CD4-positive, alpha-beta memory T cell (primary cell): ENCODE measurements around the gene MLKL. TPM values are rescaled to one million over a fixed set of nuclear protein-coding genes. Genes with fewer than 3 reads are reported as not detected.

Experiments
- CTCF ChIA-PET: fragments of 350-600 bp; sonication (Branson Sonifier 250); formaldehyde crosslinking; loops from one replicate; lab custom pipeline; 2021; ENCODE audit warnings: inconsistent platforms; ENCODE audit not compliant: partially characterized antibody; lab: Charles Lee
- POLR2A ChIA-PET: fragments of 350-600 bp; sonication (Branson Sonifier 250); formaldehyde crosslinking; loops from one replicate; lab custom pipeline; 2021; ENCODE audit not compliant: partially characterized antibody; lab: Charles Lee
- DNase-seq, 5 donors: peaks; one replicate each; pipeline versions ENCODE4 v3.0.0 to v3.0.0-alpha.2; 2020 to 2022; ENCODE audit warnings: mixed read lengths in 1 of 5
- H3K27ac ChIP-seq: one replicate; pipeline ENCODE4 v1.7.0; 2013; ENCODE audit warnings: low read depth, low read length
- H3K27me3 ChIP-seq: 2 replicates; pipeline ENCODE4 v1.7.0; 2013; ENCODE audit warnings: mild to moderate bottlenecking, low read length, moderate library complexity; ENCODE audit not compliant: insufficient read depth
- H3K36me3 ChIP-seq: 2 replicates; pipeline ENCODE4 v1.7.0; 2013; ENCODE audit warnings: mild to moderate bottlenecking, low read length, moderate library complexity; ENCODE audit not compliant: insufficient read depth
- H3K4me1 ChIP-seq: 2 replicates; pipeline ENCODE4 v1.7.0; 2013; ENCODE audit warnings: mild to moderate bottlenecking, low read length, moderate library complexity; ENCODE audit not compliant: insufficient read depth
- H3K4me3 ChIP-seq, 2 donors: one replicate each; pipeline ENCODE4 v1.7.0; 2013; ENCODE audit warnings: low read length in 2 of 2, mild to moderate bottlenecking in 1 of 2
- H3K9me3 ChIP-seq, 2 donors: one replicate each; pipeline ENCODE4 v1.7.0; 2013; ENCODE audit warnings: low read length in 2 of 2, control low read depth in 1 of 2; ENCODE audit not compliant: control insufficient read depth in 1 of 2
- H3K27ac Mint-ChIP-seq, 7 donors: one replicate each; pipeline ENCODE4 v1.8.0; 2020 to 2021; ENCODE audit warnings: mixed read lengths in 7 of 7, mild to moderate bottlenecking in 6 of 7, inconsistent platforms in 3 of 7, moderate library complexity in 3 of 7
- H3K27me3 Mint-ChIP-seq, 2 donors: one replicate each; pipeline ENCODE4 v1.8.0; 2020 to 2021; ENCODE audit warnings: mixed read lengths in 2 of 2
- H3K36me3 Mint-ChIP-seq, 2 donors: one replicate each; pipeline ENCODE4 v1.8.0; 2020 to 2021; ENCODE audit warnings: mixed read lengths in 2 of 2, inconsistent platforms in 1 of 2, mild to moderate bottlenecking in 1 of 2
- H3K4me1 Mint-ChIP-seq, 4 donors: one replicate each; pipeline ENCODE4 v1.8.0; 2020 to 2021; ENCODE audit warnings: mixed read lengths in 4 of 4, mild to moderate bottlenecking in 1 of 4
- H3K4me3 Mint-ChIP-seq, 8 donors: one replicate each; pipeline ENCODE4 v1.8.0; 2020 to 2021; ENCODE audit warnings: mixed read lengths in 8 of 8, mild to moderate bottlenecking in 7 of 8, moderate library complexity in 6 of 8, inconsistent platforms in 3 of 8
- H3K9me3 Mint-ChIP-seq, 8 donors: one replicate each; pipeline ENCODE4 v1.8.0; 2020 to 2021; ENCODE audit warnings: mixed read lengths in 8 of 8, mild to moderate bottlenecking in 5 of 8, inconsistent platforms in 3 of 8, moderate library complexity in 1 of 8
- intact Hi-C: fragments of 100-400 bp; cut with micrococcal nuclease; formaldehyde crosslinking; loops from one replicate; pipeline ENCODE4 v1.15.1; 2023
- polyA plus RNA-seq, 2 donors: library from polyadenylated mRNA; unstranded; fragments of 300-500 nt; fragmentation: Illumina TruSeq; gene quantifications; one replicate each; pipeline ENCODE4 v1.2.3, GENCODE V29; 2021
- total RNA-seq, 2 experiments: library from RNA; stranded (reverse); gene quantifications; one replicate each; pipeline ENCODE4 v1.2.3, GENCODE V29; 2021

The MLKL gene
- total and polyA plus RNA-seq, 4 experiments from 2014 or later, result 12.5 to 40.6 (median 29.2) TPM

DNA sequence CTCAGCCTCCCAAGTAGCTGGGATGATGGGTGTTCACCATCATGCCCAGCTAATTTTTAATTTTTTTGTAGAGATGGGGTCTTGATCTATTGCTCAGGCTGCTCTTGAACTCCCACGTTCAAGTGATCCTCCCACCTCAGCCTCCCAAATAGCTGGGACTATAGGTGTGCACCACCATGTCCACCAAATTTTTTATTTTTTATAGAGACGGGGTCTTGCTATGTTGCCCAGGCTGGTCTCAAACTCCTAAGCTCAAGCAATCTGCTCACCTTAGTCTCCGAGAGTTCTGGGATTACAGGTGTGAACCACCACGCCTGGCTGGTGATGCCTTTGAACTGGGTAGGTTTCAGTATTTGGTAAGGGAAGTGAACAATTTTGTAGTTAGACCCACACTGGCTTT lies 43.9 kb upstream of the MLKL start:
- Histone ChIP-seq H3K9me3 (no peaks in the 10 kb centered on the region), H3K27me3 (no peaks in the 10 kb centered on the region), H3K4me1 (no peaks in the 10 kb centered on the region), H3K27ac (no peak overlapping the region), H3K4me3 (no peak overlapping the region), H3K36me3 (no peaks in the 10 kb centered on the region)
- Mint-ChIP-seq H3K27me3 (peaks cover 0 to 3% of the 10 kb centered on the region in 2 donors), H3K4me3 (no peak overlapping the region), H3K4me1 (no peaks in the 10 kb centered on the region), H3K36me3 (no peaks in the 10 kb centered on the region), H3K9me3 (no peaks in the 10 kb centered on the region), H3K27ac (peak overlapping the region in 1 of 7 donors; percentile 22)
- ChIA-PET CTCF (no interaction called here), POLR2A (no interaction called here)
- no peak for DNase-seq
- intact Hi-C loops, result no loop called here

GRCh38 chr16:74743668-74744299 lies 43.1 kb upstream of the MLKL start:
- CTCF ChIA-PET, result no interaction called here
- POLR2A ChIA-PET, result no interaction called here

DNA sequence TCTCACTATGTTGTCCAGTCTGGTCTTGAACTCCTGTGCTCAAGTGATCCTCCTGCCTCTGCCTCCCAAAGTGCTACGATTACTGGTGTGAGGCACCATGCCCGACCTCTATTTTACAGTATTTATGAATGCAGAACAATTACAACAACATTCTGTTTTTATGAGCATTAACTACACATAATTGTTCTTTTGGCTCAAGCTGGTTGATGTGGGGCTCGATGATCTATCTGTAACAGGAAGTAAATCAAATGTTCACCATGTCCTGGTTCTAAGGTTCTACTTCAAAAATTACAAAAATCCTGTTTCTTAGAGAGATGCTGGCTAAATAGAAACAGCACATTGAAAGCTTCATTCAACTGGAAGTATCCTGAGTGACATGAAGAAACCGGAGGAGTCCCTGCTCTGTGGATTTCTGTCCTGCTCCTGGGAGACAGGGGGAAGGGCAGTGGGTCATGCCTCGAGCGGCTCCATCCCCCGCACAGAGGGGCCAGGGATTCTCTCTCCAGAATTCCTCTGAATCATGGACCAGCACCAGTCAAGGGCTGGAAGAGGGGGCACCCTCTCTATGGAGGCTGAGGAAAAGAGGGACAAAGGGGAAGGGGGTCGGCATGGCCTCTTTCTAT lies 42.5 kb upstream of the MLKL start:
- Mint-ChIP-seq H3K36me3 (no peaks in the 10 kb centered on the region), H3K27me3 (peaks cover 0 to 3% of the 10 kb centered on the region in 2 donors), H3K4me1 (no peaks in the 10 kb centered on the region), H3K27ac (no peak overlapping the region), H3K9me3 (no peaks in the 10 kb centered on the region), H3K4me3 (no peak overlapping the region)
- ChIA-PET CTCF (no interaction called here), POLR2A (no interaction called here)
- no peaks in the 10 kb centered on the region for H3K9me3 ChIP-seq
- no peak overlapping the region for H3K27ac ChIP-seq
- intact Hi-C loops, result no loop called here
- no peaks in the 10 kb centered on the region for H3K36me3 ChIP-seq
- no peak for DNase-seq
- no peaks in the 10 kb centered on the region for H3K27me3 ChIP-seq
- H3K4me3 ChIP-seq, result no peak overlapping the region
- H3K4me1 ChIP-seq, result no peaks in the 10 kb centered on the region

More at GRCh38 chr16:74743668-74744299, 43.1 kb upstream of the MLKL start:
- no peaks in the 10 kb centered on the region for H3K27me3 ChIP-seq
- Mint-ChIP-seq H3K27ac (no peak overlapping the region), H3K27me3 (peaks cover 0 to 3% of the 10 kb centered on the region in 2 donors), H3K36me3 (no peaks in the 10 kb centered on the region), H3K4me1 (no peaks in the 10 kb centered on the region), H3K9me3 (no peaks in the 10 kb centered on the region), H3K4me3 (no peak overlapping the region)
- intact Hi-C loops, result no loop called here
- no peak overlapping the region for H3K27ac ChIP-seq
- no peak for DNase-seq
- H3K36me3 ChIP-seq, result no peaks in the 10 kb centered on the region
- no peaks in the 10 kb centered on the region for H3K4me1 ChIP-seq
- H3K4me3 ChIP-seq, result no peak overlapping the region
- H3K9me3 ChIP-seq, result no peaks in the 10 kb centered on the region

DNA sequence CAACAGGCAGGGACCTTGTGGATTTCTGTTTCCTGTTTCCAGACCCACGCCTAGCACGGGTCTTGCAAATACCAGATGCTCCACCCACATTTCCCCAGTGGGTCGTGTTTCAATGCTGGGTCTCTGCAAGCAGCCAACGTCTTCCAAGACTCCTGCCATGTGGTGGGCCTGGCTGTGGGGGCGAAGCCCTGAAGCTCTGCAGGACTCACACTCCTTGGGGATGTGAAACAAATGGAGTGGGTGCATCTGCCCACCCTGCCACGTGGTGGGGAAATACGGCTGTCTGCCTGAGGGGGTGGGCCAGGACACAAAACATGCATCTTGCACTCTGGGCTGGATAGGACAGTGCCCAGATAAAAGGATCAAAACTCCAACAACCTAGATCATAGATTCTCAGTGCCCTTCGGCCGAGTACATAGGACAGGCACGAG lies 41.4 kb upstream of the MLKL start:
- Histone ChIP-seq H3K9me3 (no peaks in the 10 kb centered on the region), H3K27me3 (no peaks in the 10 kb centered on the region), H3K4me1 (no peaks in the 10 kb centered on the region), H3K4me3 (no peak overlapping the region), H3K27ac (no peak overlapping the region), H3K36me3 (no peaks in the 10 kb centered on the region)
- Mint-ChIP-seq H3K27me3 (peaks cover 0 to 5% of the 10 kb centered on the region in 2 donors), H3K9me3 (no peaks in the 10 kb centered on the region), H3K36me3 (no peaks in the 10 kb centered on the region), H3K4me3 (no peak overlapping the region), H3K27ac (no peak overlapping the region), H3K4me1 (no peaks in the 10 kb centered on the region)
- ChIA-PET POLR2A (no interaction called here), CTCF (no interaction called here)
- intact Hi-C loops, result no loop called here
- DNase-seq, result no peak

DNA sequence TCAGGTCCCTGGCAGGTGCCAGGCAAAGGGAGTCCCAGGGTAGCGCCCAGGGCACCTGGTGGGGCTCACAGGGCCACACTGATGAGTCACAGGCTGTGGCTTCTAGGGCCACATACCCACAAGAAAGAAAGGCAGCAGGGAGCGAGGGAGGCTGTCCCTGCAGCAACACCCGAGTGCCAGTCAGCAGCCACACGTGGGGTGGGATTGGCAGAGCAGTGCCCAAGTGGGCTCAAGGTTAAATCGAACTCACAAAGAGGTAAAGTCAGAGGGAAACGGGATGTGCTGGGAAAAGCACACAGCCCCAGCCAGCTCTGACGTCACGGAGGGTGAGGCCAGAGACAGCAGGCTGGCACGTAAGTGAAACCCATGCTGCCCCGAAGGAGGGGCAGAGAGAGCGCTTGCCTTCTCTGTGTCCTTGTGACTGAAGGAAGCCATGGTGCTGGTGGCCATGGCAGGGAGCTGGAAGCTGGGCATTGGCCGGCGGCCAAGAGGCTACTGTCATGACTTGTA lies 40.2 kb upstream of the MLKL start:
- peaks cover 0 to 5% of the 10 kb centered on the region in 2 donors for H3K27me3 Mint-ChIP-seq
- Histone ChIP-seq H3K27ac (no peak overlapping the region), H3K4me3 (no peak overlapping the region), H3K9me3 (no peaks in the 10 kb centered on the region), H3K27me3 (no peaks in the 10 kb centered on the region), H3K36me3 (no peaks in the 10 kb centered on the region), H3K4me1 (no peaks in the 10 kb centered on the region)
- POLR2A ChIA-PET, result no interaction called here
- H3K36me3 Mint-ChIP-seq, result no peaks in the 10 kb centered on the region
- H3K4me1 Mint-ChIP-seq, result no peaks in the 10 kb centered on the region
- H3K4me3 Mint-ChIP-seq, result no peak overlapping the region
- H3K9me3 Mint-ChIP-seq, result no peaks in the 10 kb centered on the region
- no peak for DNase-seq
- CTCF ChIA-PET, result no interaction called here
- intact Hi-C loops, result no loop called here
- H3K27ac Mint-ChIP-seq, result no peak overlapping the region

GRCh38 chr16:74739275-74739674 lies 38.6 kb upstream of the MLKL start:
- H3K9me3 ChIP-seq, result no peaks in the 10 kb centered on the region
- H3K4me1 ChIP-seq, result no peaks in the 10 kb centered on the region
- Mint-ChIP-seq H3K4me1 (no peaks in the 10 kb centered on the region), H3K36me3 (no peaks in the 10 kb centered on the region), H3K9me3 (no peaks in the 10 kb centered on the region), H3K27me3 (peaks cover 0 to 5% of the 10 kb centered on the region in 2 donors), H3K27ac (no peak overlapping the region), H3K4me3 (no peak overlapping the region)
- no peak for DNase-seq
- no peak overlapping the region for H3K4me3 ChIP-seq
- H3K27me3 ChIP-seq, result peaks cover 4% of the 10 kb centered on the region
- POLR2A ChIA-PET, result no interaction called here
- CTCF ChIA-PET, result no interaction called here
- H3K27ac ChIP-seq, result no peak overlapping the region
- intact Hi-C loops, result no loop called here
- H3K36me3 ChIP-seq, result no peaks in the 10 kb centered on the region

- POLR2A ChIA-PET, result no interaction called here
- Mint-ChIP-seq H3K27ac (no peak overlapping the region), H3K4me3 (no peak overlapping the region), H3K9me3 (no peaks in the 10 kb centered on the region), H3K27me3 (peaks cover 0 to 5% of the 10 kb centered on the region in 2 donors), H3K4me1 (no peaks in the 10 kb centered on the region), H3K36me3 (no peaks in the 10 kb centered on the region)
- no peak for DNase-seq
- Histone ChIP-seq H3K9me3 (no peaks in the 10 kb centered on the region), H3K4me1 (no peaks in the 10 kb centered on the region), H3K27ac (no peak overlapping the region), H3K4me3 (no peak overlapping the region), H3K27me3 (peaks cover 4% of the 10 kb centered on the region), H3K36me3 (no peaks in the 10 kb centered on the region)
- CTCF ChIA-PET, result no interaction called here
- intact Hi-C loops, result no loop called here
These were observed 38.2 kb upstream of the MLKL start for GRCh38 chr16:74738816-74739215.
